GM21825 (cell line): Measurements from ENCODE around the gene RAB43.
"Not testable (repeated sequence)": the region's sequence is repeated elsewhere in the genome, so short reads cannot be mapped to it uniquely, and the experiment has no call there.

Experiments
- ATAC-seq: cut with Tn5 transposase; IDR thresholded peaks from one replicate; pipeline ENCODE4 v1.9.1; 2021; ENCODE audit warnings: mild to moderate bottlenecking, moderate library complexity; ENCODE audit not compliant: unreplicated experiment

RAB43 gene

DNA sequence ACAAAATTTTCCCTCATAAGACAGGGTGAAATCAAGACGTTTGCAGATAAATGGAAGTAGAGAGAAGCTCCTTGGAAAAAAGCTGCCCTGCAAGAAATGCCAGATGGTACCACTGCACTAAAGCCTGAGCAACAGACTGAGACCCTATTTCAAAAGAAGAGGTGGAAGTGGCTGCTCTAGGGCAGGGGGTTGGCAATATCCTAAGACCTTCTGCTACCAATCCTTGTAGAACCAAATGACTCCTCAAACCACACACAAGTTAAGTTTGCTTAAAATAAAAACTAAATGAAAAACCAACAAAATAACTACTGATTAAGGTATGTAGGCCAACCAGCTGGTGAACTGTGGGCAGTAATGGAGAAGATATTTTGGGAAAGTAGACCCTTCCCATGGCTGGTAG, 21.3 kb downstream of the RAB43 start:
- ATAC-seq: no peak

DNA sequence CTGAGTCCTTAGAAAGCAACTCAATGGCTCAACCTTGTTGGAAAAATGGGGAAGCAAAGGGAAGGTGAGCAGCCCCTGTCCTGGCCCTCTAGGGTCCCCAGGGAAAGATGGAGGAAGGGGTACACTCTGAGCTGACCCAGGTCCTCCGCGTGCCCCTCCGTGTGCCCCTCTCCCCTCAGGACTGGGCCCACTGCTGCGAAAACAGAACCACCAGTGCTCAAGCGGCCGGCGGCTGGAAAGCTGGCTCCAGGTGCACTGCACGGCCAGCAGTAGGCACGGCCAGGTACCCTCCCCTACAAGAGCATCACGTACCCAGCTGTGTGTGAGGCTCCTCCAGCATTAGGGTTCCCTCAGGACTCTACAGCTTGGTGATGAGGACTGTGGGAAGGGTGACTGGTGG, 26.3 kb downstream of the RAB43 start:
- ATAC-seq: no peak

DNA sequence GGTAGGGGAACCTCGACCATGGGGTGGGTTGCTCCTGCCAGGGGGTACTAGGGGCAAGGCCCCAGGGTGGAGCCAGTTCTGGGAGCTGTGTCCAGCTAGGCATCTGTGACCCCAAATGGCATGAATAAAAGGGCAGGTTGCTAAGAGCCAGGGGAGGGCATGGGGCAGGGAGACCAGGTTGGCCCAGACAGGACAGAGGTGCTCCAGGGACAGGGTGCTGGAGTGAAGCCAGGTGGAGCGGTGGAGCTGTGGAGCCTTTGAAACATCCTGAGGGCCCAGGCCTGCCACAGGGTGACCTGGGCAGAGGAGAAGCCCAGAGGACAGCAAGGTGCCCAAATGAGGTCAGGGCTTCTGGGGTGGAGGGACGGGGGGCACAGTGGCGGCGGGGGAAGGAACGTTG, 33.3 kb downstream of the RAB43 start:
- ATAC-seq: not testable (repeated sequence)

DNA sequence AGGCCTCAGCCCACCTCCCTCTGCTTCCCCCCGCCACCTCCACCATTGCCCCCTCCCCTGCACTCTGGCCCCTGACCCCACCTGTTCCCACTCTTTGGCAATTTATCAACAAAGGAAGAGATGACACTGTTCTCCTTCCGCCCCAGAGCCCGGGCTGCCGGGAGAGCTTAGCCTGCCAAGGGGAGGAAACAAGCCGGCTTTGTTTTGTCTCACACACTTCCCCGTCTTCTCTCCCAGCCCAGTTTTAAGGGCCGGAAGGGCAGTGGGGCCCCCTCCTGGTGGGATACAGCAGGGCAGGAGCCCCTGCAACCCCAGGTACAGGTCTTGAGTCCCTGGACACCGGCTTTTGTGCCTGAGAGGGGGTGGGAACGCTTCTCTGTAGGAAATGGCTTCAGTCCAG, 33.7 kb downstream of the RAB43 start:
- not testable (repeated sequence) for ATAC-seq

DNA sequence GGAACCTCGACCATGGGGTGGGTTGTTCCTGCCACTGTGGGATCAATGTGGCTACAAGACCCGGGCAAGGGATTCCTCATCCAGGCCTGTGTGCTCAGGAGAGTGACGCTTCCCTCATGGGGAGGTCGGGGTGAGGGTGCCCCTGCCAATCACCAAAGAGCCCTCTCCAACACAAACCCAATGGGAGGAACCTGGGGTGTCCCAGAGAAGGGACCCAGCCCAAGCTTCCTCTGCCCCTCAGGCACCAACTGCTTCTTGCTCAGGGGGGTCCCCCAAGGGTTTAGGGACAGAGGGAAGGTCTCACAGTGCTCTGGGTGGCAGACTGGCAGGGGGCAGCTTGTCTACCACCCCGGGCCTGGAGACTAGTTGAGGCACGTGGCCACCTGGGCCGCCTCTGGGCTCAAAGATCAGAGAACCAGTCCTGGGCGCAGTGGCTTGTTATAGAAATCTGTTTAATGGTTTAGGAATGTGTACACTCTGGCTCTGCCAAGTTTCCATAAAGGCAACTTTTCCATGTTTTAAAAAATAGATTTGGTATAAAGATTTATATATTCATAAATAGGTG, 34.4 kb downstream of the RAB43 start:
- ATAC-seq: no peak

DNA sequence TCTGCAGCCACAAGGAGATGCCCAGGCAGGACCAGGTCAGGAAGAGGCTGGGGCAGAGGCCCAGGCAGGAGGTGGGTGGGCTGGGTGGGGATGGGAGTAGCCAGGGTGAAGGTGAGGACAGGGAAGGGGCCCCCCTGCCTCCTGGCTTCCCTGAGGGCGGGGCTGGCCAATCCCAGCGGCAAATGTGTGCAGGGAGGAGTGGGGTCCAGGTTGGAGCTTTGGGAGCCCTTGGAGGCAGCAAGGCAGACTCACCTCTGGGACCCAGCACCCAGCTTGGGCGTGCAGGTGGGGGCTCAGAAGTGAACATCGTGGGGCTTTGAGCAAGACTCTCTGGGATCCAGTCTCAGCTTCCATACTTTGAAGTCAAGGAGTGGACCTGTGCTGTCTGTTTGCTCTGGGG, 35.8 kb downstream of the RAB43 start:
- ATAC-seq: no peak

DNA sequence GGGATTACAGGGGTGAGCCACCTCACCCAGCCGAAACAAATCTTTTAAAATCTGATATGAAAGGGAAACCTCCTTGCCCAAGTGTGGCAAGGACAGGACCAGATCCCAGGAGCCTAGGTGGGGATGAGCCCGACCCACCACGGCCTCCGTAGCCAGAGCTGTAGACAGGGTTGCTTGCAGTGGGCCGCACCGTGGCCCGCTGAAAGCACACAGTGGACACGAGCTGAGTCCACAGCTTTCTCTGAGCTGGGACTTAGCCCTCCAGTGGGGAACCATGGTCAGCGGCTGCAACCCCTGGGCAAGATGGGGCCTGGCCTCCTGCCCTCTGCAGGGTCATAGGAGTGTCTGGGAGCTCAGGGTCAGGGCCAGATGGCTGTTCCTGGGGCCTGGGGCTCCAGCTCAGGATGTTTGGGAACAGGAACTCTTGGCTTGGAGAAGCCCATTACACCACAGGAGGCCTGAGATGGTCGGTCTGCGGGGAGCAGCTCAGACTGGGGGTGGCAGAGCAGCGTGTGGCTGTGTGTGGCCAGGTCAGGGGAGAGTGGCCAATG, 36.4 kb downstream of the RAB43 start:
- no peak for ATAC-seq

DNA sequence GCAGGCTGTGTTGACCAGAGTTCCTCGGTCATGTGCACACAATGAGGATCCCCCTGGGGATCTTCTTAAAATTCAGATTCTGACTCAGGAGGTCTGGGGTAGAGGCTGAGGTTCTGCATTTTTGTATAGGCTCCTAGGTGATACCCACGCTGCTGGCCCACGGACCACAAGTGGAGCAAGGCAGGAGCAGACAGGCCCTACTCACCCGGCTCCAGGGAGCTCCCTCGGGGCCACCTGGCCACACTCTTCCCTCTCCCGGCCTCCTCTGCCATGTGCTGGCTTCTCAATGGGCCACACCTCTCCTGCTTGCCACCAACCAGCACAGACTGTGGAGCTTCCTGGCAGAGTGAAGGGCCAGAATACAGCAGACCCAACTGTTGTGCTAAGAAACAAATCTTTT, 37.1 kb downstream of the RAB43 start:
- no peak for ATAC-seq

DNA sequence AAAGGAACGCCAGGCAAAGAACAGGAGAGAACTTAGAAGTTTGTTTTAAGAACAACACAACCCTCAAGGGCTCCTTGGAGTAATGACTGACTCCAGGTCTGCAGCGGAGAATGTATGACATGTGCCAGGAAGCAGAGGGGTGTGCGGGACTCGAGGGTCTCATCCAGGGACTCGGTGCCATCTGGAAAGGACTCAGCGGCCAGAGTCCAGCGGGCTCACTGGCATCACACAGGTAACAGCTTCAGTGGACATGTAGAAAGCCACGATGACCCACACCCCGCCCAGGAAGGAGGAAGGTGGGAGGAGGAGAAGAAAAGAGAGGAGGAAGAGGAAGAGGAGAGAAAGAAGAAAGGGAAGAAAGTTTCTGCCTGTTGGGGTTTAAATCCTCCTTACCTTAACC, 39.6 kb downstream of the RAB43 start:
- ATAC-seq: no peak

DNA sequence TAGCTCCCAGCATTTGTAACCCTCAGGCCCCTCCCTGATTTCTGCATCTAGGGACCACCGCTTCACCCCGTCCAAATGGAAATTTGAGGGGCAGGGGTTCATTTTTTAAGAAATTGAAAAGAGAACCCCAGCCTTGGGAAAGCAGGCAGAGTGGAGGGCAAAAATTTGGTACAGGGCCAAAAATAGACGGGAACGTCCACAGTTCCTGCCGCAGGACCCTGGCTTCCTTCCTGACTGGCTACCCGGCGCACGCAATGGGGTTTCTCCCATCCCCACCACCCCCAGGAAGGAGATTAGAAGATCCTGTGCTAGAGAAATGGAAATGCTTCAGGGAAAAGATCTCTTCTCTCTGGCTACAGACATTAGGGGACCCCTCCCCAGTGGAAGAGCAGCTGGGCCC, 40.1 kb downstream of the RAB43 start:
- ATAC-seq: no peak

DNA sequence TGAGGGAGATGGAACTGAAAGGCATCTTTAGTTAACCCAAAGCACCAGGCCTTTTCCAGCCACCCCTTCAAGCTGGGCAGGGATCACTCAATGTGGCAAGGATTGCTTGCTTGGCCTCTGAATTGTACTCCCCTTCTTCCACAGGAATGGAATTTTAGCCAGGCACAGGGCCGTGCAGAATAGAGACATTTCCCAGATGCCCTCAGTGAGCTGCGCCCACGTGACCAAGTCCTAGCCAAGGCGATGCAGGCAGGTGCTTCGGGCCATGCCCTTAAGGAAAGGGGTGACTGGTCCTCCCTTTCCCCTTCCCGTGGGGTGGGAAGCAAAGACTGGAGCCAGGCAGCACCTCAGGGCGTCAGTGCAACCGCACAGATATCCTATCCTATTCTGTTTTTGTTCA, 43.1 kb downstream of the RAB43 start:
- ATAC-seq: no peak

DNA sequence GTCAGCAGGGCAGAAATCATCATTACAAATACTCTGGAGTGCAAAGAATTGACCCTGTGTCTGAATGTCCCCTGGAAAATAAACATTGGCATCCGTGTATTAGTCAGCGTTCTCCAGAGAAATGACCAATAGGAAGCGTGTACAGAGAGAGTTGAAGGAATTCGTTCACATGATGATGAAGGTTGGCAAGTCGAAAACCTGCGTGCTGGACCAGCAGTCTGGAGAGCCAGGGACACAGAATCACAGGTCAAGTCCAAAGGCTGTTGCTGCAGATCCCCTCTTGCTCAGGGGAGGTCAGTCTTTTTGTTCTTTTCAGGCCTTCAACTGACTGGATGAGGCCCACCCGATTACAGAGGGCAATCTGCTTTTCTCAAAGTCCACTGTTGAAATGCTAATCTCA, 44.4 kb downstream of the RAB43 start:
- no peak for ATAC-seq

DNA sequence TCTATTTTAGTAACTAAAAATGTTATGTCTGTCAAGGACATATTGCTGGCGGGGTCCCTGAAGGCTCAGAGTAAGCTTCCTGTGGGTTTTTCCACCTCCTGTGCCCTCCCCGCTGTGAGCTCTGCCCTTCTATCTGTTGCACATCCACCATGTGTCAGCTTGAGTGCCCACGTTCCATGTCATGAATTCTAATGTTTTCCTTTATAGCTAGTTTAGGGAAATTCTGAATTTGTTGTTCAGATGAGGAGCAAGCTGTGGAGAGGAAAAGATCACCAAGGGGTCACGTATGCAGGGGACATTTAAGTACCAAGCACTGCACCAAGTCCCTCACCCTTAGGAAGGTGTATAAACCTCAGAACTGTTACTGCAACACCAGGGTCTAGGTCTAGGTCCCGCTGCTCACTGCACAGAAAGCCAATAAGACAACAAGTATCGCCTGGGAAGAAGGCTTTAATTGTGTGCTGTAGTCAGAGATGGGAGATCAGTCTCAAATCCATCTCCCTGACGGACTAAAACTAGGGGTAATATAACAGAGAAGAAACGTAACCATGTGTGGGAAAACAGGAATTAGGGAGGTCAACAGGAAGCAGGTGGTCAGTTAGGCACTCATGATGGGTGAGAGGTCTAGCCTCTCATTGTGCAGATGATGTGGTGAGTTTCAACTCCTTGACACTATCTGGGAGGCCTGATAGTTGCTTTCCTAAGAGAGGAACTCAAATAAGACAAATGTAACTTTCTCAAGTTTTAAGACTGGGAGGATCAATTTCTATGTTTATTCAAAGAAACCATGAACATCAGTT, 51.3 kb downstream of the RAB43 start:
- no peak for ATAC-seq

DNA sequence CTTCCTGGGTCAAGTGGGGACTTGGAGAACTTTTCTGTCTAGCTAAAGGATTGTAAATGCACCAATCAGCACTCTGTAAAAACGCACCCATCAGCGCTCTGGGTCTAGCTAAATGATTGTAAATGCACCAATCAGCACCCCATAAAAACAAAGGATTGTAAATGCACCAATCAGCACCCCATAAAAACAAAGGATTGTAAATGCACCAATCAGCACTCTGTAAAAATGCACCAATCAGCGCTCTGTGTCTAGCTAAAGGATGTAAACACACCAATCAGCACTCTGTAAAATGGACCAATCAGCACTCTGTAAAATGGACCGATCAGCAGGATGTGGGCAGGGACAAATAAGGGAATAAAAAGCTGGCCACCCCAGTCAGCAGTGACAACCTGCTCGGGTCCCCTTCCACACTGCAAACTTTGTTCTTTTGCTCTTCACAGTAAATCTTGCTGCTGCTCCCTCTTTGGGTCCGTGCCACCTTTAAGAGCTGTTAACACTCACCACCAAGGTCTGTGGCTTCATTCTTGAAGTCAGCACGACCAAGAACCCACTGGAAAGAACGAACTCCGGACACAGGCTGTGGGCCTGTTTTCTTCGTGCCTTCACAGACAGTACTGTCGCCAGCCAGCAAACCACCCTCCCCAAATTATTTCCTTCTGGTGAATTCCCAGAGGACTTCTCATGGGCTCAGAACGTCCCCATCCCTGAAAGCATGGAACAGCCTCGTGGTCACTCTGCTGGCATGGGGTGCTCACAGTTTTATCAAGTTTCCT, 52.1 kb downstream of the RAB43 start:
- not testable (repeated sequence) for ATAC-seq

DNA sequence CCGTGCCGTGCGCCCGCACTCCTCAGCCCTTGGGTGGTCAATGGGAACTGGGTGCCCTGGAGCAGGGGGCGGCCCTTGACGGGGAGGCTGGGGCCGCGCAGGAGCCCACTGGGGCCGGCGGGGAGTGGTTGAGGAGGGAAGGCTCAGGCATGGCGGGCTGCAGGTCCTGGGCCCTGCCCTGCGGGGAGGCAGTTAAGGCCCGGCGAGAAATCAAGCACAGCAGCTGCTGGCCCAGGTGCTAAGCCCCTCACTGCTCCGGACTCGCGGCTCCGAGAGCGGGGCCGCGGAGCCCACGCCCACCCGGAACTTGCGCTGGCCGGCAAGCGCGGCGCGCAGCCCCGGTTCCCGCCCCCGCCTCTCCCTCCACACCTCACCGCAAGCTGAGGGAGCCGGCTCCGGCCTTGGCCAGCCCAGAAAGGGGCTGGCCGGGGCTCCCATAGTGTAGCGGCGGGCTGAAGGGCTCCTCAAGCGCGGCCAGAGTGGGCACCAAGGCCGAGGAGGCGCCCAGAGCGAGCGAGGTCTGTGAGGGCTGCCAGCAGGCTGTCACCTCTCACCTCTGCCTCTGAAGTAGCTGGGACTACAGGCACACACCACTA, 53.2 kb downstream of the RAB43 start:
- ATAC-seq: no peak

DNA sequence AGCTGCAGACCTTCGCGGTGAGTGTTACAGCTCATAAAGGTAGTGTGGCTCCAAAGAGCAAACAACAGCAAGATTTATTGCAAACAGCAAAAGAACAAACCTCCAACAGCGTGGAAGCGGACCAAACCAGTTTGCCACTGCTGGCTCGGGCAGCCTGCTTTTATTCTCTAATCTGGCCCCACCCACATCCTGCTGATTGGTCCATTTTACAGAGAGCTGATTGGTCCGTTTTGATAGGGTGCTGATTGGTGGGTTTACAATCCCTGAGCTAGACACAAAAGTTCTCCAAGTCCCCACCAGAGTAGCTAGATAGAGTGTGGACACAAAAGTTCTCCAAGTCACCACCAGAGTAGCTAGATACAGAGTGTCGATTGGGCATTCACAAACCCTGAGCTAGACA, 53.9 kb downstream of the RAB43 start:
- ATAC-seq: not testable (repeated sequence)

DNA sequence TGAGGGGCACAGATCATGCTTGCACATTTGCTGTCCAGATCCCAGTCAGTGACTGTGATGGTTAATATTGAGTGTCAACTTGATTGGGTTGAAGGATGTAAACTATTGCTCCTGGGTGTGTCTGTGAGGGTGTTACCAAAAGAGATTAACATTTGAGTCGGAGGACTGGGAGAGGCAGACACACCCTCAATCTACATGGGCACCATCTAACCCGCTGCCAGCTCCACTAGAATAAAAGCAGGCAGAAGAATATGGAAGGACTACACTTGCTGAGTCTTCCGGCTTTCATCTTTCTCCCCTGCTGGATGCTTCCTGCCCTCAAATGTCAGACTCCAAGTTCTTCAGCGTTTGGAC, 55.9 kb downstream of the RAB43 start:
- no peak for ATAC-seq

DNA sequence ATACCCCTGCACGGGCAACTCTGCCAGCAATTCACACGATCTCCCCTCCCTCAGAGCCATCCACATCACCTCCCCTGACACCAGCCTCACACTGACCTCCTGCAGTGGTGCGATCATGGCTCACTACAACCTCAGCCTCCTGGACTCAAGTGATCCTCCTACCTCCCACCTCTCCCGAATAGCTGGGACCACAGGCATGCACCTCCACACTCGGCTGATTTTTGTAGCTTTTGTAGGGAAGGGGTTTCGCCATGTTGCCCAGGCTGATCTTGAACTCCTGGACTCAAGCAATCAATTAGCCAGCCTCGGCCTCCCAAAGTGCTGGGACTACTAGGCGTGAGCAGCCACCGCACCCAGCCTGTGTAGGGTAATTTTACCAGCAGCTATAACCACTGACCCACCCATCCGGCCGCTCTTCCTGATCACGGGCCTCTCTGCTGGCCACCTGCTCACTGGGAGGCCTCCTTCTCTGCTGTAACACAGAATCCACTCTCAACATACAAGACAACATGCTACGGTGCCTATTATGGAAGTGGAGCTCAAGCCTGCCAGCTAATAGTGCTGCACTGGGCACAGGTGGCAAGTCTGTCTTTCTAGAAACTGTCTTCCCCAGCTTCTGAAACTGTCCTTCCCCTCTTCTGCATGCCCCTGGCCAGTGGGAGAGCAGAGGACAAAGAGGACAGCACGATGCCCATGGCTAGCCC, 56.4 kb downstream of the RAB43 start:
- ATAC-seq: no peak

DNA sequence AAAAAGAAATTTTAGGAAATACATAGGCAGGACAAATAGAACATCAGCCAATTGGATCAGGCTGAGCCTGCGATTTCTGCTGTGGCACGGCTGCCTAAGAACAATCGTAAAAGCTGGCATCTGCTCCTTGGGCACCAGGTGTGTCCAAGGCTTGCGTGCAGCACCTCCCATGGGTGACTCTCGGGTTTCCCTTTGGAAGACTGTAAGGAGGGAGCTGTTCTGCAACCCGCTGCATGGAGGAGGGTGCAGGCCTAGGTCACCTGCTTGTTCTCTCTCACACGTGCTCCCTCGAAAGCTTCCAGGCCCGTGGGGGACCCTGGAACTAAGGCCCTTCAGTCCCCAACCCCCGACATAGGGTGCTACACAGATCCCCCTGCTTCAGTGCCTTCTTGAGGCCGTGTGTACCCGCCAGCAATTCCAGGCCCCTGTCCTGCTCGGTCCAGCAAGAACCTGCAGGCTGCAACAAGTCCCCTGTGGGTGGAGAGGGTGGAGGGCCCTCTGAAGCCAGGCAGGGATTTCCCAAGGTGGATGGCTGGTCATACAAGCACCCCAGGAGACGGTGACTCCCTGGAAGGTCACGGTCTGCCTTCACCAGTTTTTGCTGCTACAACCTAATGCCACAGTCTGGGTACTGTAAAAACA, 57.6 kb downstream of the RAB43 start:
- no peak for ATAC-seq

DNA sequence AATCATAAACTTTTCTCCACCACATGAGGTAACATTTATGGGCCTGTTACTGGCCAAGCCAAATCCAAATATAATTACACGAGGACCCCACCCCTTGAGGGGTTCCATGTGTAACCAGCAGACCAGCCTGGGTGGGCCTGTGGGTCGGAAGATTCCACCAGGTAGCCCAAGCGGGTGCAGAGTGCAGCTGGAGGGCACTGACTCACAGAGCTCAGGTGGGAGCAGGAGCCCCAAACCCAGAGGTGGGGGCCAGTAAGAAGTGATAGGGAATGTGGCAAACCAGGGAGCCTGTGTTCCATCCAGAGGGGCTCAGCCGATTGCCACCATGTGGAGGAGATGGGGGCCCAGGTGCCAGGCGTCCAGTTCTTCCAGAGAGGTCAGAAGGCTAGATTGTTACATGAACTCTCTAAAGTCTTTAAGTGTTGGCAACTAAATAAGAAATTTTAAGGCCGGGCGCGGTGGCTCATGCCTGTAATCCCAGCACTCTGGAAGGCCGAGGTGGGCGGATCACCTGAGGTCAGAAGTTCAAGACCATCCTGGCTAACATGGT, 58.4 kb downstream of the RAB43 start:
- ATAC-seq: no peak
